Chondrocyte (in vitro differentiated cells): Measurements from ENCODE around the gene RCN2. TPM values are rescaled to one million over a fixed set of nuclear protein-coding genes. Genes with fewer than 3 reads are reported as not detected.

ENCODE experiments used
- DNase-seq: peaks from one replicate; pipeline ENCODE4 v3.0.0; 2021; ENCODE audit warnings: mixed read lengths, low spot score
- H3K27ac Mint-ChIP-seq: one replicate; pipeline ENCODE4 v1.8.0; 2021; ENCODE audit warnings: mild to moderate bottlenecking, moderate library complexity, mixed read lengths; ENCODE audit not compliant: unreplicated experiment
- H3K27me3 Mint-ChIP-seq: 2 replicates; pipeline ENCODE4 v1.8.0; 2021; ENCODE audit warnings: low read depth, mixed read lengths
- H3K36me3 Mint-ChIP-seq: 2 replicates; pipeline ENCODE4 v1.8.0; 2021; ENCODE audit warnings: low read depth, mixed read lengths
- H3K4me1 Mint-ChIP-seq: 2 replicates; pipeline ENCODE4 v1.8.0; 2021; ENCODE audit warnings: low read depth, mild to moderate bottlenecking, mixed read lengths
- H3K4me3 Mint-ChIP-seq: one replicate; pipeline ENCODE4 v1.8.0; 2021; ENCODE audit warnings: mild to moderate bottlenecking, moderate library complexity, mixed read lengths; ENCODE audit not compliant: unreplicated experiment
- H3K9me3 Mint-ChIP-seq: 2 replicates; pipeline ENCODE4 v1.8.0; 2021; ENCODE audit warnings: low read depth, mixed read lengths
- CTCF ChIP-seq: fragments of 200-600 bp; sonication (generic); IDR thresholded peaks from 2 replicates; pipeline ENCODE4 v1.5.0; 2021; ENCODE audit warnings: antibody characterized with exemption, mild to moderate bottlenecking, moderate library complexity
- total RNA-seq: library from RNA; stranded (reverse); gene quantifications from 3 replicates; pipeline ENCODE4 v1.2.1, GENCODE V29; 2021

The RCN2 gene
- total RNA-seq, 1 donor from 2014 or later = 72.1 TPM

GRCh38 chr15:76930831-76931396 is 635 bp upstream of the RCN2 start:
- peaks cover 17% of the 10 kb centered on the region for H3K4me1 Mint-ChIP-seq

GRCh38 chr15:76932135-76932966 is 802 bp downstream of the RCN2 start:
- Mint-ChIP-seq H3K36me3 (peaks cover 9% of the 10 kb centered on the region), H3K4me1 (peaks cover 17% of the 10 kb centered on the region), H3K27ac (peak overlapping the region; percentile 80), H3K27me3 (peaks cover 6% of the 10 kb centered on the region), H3K4me3 (peak overlapping the region; percentile 83), H3K9me3 (no peaks in the 10 kb centered on the region)
- no peak for DNase-seq
- TF ChIP-seq CTCF = no peak

More at GRCh38 chr15:76930831-76931396, 635 bp upstream of the RCN2 start:
- H3K27ac Mint-ChIP-seq = peak overlapping the region; percentile 19
- H3K36me3 Mint-ChIP-seq = peaks cover 5% of the 10 kb centered on the region
- peaks cover 6% of the 10 kb centered on the region for H3K27me3 Mint-ChIP-seq
- no peak for DNase-seq
- peak overlapping the region; percentile 83 for H3K4me3 Mint-ChIP-seq
- no peak for TF ChIP-seq CTCF
- H3K9me3 Mint-ChIP-seq = no peaks in the 10 kb centered on the region

GRCh38 chr15:76935620-76936019 is 4.1 kb downstream of the RCN2 start:
- Mint-ChIP-seq H3K9me3 (no peaks in the 10 kb centered on the region), H3K36me3 (peaks cover 9% of the 10 kb centered on the region), H3K27me3 (no peaks in the 10 kb centered on the region), H3K4me1 (peaks cover 23% of the 10 kb centered on the region), H3K4me3 (no peak overlapping the region), H3K27ac (no peak overlapping the region)
- TF ChIP-seq CTCF = no peak
- no peak for DNase-seq

GRCh38 chr15:76936671-76937070 is 5.1 kb downstream of the RCN2 start:
- no peak for TF ChIP-seq CTCF
- peaks cover 9% of the 10 kb centered on the region for H3K36me3 Mint-ChIP-seq
- H3K9me3 Mint-ChIP-seq = no peaks in the 10 kb centered on the region
- peaks cover 19% of the 10 kb centered on the region for H3K4me1 Mint-ChIP-seq
- DNase-seq = no peak
- H3K27me3 Mint-ChIP-seq = no peaks in the 10 kb centered on the region
- H3K27ac Mint-ChIP-seq = no peak overlapping the region
- H3K4me3 Mint-ChIP-seq = no peak overlapping the region

- Mint-ChIP-seq H3K4me1 (peaks cover 6% of the 10 kb centered on the region), H3K27ac (peak overlapping the region; percentile 41), H3K36me3 (peaks cover 8% of the 10 kb centered on the region), H3K9me3 (no peaks in the 10 kb centered on the region), H3K27me3 (no peaks in the 10 kb centered on the region), H3K4me3 (no peak overlapping the region)
- no peak for TF ChIP-seq CTCF
- no peak for DNase-seq
Measured at GRCh38 chr15:76938752-76939151, 7.2 kb downstream of the RCN2 start.
